GM10248 (cell line): ENCODE results near the gene PLOD2.

Experiments
- CTCF ChIA-PET: fragments of 300-600 bp; sonication (Branson Sonifier 250); formaldehyde crosslinking; extraction: SDS; loops from one replicate; lab custom pipeline; 2021; ENCODE audit warnings: antibody characterized with exemption; lab: Yijun Ruan, JAX
- POLR2A ChIA-PET: fragments of 350-650 bp; sonication (Branson Sonifier 250); formaldehyde crosslinking; extraction: SDS; loops from one replicate; lab custom pipeline; 2020; ENCODE audit warnings: antibody characterized with exemption; lab: Yijun Ruan, JAX
- DNase-seq: peaks from one replicate; pipeline ENCODE4 v3.0.0; 2012; ENCODE audit errors: extremely low spot score
- CTCF ChIP-seq: IDR thresholded peaks from 2 replicates; pipeline ENCODE4 v1.5.1; 2012; ENCODE audit warnings: mild to moderate bottlenecking, low read depth; ENCODE audit errors: extremely low read depth, missing control alignments, control extremely low read depth

The PLOD2 gene

GRCh38 chr3:146033950-146034349 is 127.0 kb downstream of the PLOD2 start:
- ChIA-PET POLR2A (no interaction called here), CTCF (no interaction called here)
- no peak for TF ChIP-seq CTCF
- DNase-seq, result no peak

GRCh38 chr3:146026547-146026946 is 134.4 kb downstream of the PLOD2 start:
- no peak for TF ChIP-seq CTCF
- ChIA-PET CTCF (interaction anchor here (1.1 kb wide), 1 partner anchor 39 kb away, joined by 5 read pairs; no protein-coding TSS in a partner anchor), POLR2A (no interaction called here)
- DNase-seq, result no peak

GRCh38 chr3:146024260-146024659 is 136.7 kb downstream of the PLOD2 start:
- DNase-seq, result no peak
- ChIA-PET CTCF (no interaction called here), POLR2A (no interaction called here)
- no peak for TF ChIP-seq CTCF

GRCh38 chr3:146020969-146021368 is 140.0 kb downstream of the PLOD2 start:
- CTCF ChIA-PET, result no interaction called here
- POLR2A ChIA-PET, result no interaction called here
- DNase-seq, result no peak
- TF ChIP-seq CTCF, result no peak

- POLR2A ChIA-PET, result no interaction called here
- CTCF ChIA-PET, result no interaction called here
- DNase-seq, result no peak
- no peak for TF ChIP-seq CTCF
Measured at GRCh38 chr3:146019508-146019907, 141.5 kb downstream of the PLOD2 start.
